Transverse colon (tissue), 4 donors: ENCODE measurements around the gene TPGS1. TPM values are rescaled to one million over a fixed set of nuclear protein-coding genes. Genes with fewer than 3 reads are reported as not detected.

Source experiments
- DNase-seq: peaks from one replicate; pipeline ENCODE4 v3.0.0-alpha.2; 2019
- H3K27ac ChIP-seq, 4 donors: fragments of 200-600 bp; sonication (generic); 2 replicates each; pipeline ENCODE4 v1.5.1; 2016 to 2018; ENCODE audit warnings: inconsistent platforms in 4 of 4
- H3K27me3 ChIP-seq: fragments of 200-600 bp; sonication (generic); 2 replicates; pipeline ENCODE4 v1.5.1; 2017; ENCODE audit warnings: inconsistent platforms
- H3K36me3 ChIP-seq, 4 donors: fragments of 200-600 bp; sonication (generic); 2 replicates each; pipeline ENCODE4 v1.5.1; 2017 to 2019; ENCODE audit warnings: inconsistent platforms in 4 of 4
- H3K4me1 ChIP-seq, 4 donors: fragments of 200-600 bp; sonication (generic); 2 replicates each; pipeline ENCODE4 v1.5.1; 2017 to 2020; ENCODE audit warnings: inconsistent platforms in 4 of 4
- H3K4me3 ChIP-seq, 4 donors: fragments of 200-600 bp; sonication (generic); 1 replicate in 1 of 4; 2 replicates in 3 of 4; pipeline versions ENCODE4 v1.5.1 to v1.6.1; 2017 to 2019; ENCODE audit warnings: inconsistent platforms in 4 of 4
- H3K9me3 ChIP-seq, 2 donors: fragments of 200-600 bp; sonication (generic); 2 replicates each; pipeline ENCODE4 v1.5.1; 2017 to 2019; ENCODE audit warnings: inconsistent platforms in 2 of 2
- EP300 ChIP-seq: sonication (generic); formaldehyde crosslinking; IDR thresholded peaks from one replicate; pipeline ENCODE4 v1.6.1; 2017; ENCODE audit warnings: antibody characterized with exemption, low read depth
- POLR2A ChIP-seq: fragments of 450-650 bp; IDR thresholded peaks from one replicate; pipeline ENCODE4 v1.6.1; 2016; ENCODE audit warnings: antibody characterized with exemption, mild to moderate bottlenecking, moderate library complexity
- POLR2AphosphoS5 ChIP-seq, 3 donors: sonication (generic); formaldehyde crosslinking; IDR thresholded peaks; one replicate each; pipeline ENCODE4 v1.6.1; 2016; ENCODE audit warnings: antibody characterized with exemption in 3 of 3
- WGBS, 2 donors: methylation state at CpG; one replicate each; pipeline ENCODE4 v1.1.5; 2018; ENCODE audit warnings: low coverage in 1 of 2; 5-methylcytosine and 5-hydroxymethylcytosine counted together
- in situ Hi-C, 4 donors: fragments of 200-750 bp; cut with MboI; loops; one replicate each; pipeline versions ENCODE4 v1.15.0 to v1.15.1; 2017; ENCODE audit warnings: low sequenced_read_pairs in 3 of 4, low pct_ligation_motif_present in 1 of 4, low pct_unique_long_range_greater_than_20kb in 1 of 4
- intact Hi-C: fragments of 100-400 bp; cut with DNase I; formaldehyde crosslinking; loops from one replicate; pipeline ENCODE4 v1.15.1; 2023; ENCODE audit warnings: low total_unique reads
- total RNA-seq, 4 donors: library from RNA; depleted of rRNA; stranded (reverse); fragments of >200 nt; gene quantifications; one replicate each; pipeline ENCODE4 v1.1.0, GENCODE V29; 2016
- TF ChIP-seq, protein P1 (sequence below), 5 experiments: fragments of 200-600 bp in 3 of 5; fragments of 450-650 bp in 2 of 5; sonication (generic) in 3 of 5; IDR thresholded peaks; 1 replicate in 2 of 5; 2 replicates in 3 of 5; pipeline ENCODE4 v1.5.1; 2016 to 2017; ENCODE audit warnings: antibody characterized with exemption in 5 of 5, inconsistent platforms in 3 of 5, mild to moderate bottlenecking in 2 of 5, moderate library complexity in 1 of 5

The TPGS1 gene
- total RNA-seq, 4 donors from 2014 or later = 18.0 to 103 (median 43.8) TPM

DNA sequence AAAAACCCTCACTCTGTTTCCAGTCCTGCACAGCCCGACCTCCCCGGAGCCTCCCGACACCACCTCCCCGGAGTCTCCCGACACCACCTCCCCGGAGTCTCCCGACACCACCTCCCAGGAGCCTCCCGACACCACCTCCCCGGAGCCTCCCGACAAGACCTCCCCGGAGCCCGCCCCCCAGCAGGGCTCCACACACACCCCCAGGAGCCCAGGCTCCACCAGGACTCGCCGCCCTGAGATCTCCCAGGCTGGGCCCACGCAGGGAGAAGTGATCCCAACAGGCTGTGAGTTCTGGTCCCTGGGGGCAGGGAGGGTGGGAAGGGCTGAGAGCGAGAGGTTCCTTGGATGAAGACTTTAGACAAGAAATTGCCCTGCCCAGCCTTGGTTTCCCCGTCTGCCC lies 5.7 kb upstream of the TPGS1 start:
- Histone ChIP-seq H3K9me3 (no peaks in the 10 kb centered on the region), H3K4me3 (no peak overlapping the region), H3K4me1 (peaks cover 5 to 18% (median 15%) of the 10 kb centered on the region in 4 donors), H3K27me3 (peaks cover 30% of the 10 kb centered on the region), H3K36me3 (no peaks in the 10 kb centered on the region), H3K27ac (no peak overlapping the region)
- in situ Hi-C loops (no loop called here), intact Hi-C loops (no loop called here)
- TF ChIP-seq, protein P1, sequence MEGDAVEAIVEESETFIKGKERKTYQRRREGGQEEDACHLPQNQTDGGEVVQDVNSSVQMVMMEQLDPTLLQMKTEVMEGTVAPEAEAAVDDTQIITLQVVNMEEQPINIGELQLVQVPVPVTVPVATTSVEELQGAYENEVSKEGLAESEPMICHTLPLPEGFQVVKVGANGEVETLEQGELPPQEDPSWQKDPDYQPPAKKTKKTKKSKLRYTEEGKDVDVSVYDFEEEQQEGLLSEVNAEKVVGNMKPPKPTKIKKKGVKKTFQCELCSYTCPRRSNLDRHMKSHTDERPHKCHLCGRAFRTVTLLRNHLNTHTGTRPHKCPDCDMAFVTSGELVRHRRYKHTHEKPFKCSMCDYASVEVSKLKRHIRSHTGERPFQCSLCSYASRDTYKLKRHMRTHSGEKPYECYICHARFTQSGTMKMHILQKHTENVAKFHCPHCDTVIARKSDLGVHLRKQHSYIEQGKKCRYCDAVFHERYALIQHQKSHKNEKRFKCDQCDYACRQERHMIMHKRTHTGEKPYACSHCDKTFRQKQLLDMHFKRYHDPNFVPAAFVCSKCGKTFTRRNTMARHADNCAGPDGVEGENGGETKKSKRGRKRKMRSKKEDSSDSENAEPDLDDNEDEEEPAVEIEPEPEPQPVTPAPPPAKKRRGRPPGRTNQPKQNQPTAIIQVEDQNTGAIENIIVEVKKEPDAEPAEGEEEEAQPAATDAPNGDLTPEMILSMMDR (IDR thresholded peaks at IDR 0.05) = no peak
- TF ChIP-seq EP300 (no peak), POLR2A (no peak), POLR2AphosphoS5 (IDR thresholded peaks at IDR 0.05) (no peak)
- 78 to 88% methylated on average over 4 to 17 of the region's 17 CpGs for WGBS, 2 donors
- no peak for DNase-seq

DNA sequence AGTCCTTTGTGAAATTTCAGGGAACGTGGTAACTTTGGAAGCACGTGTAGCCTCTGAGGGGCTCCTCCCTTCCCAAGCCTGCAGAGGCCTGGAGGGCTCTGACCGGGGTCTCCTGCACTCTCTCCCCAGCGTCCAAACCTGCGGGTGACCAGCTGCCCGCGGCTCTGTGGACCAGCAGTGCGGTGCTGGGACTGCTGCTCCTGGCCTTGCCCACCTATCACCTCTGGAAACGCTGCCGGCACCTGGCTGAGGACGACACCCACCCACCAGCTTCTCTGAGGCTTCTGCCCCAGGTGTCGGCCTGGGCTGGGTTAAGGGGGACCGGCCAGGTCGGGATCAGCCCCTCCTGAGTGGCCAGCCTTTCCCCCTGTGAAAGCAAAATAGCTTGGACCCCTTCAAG lies 2.7 kb upstream of the TPGS1 start:
- Histone ChIP-seq H3K36me3 (no peaks in the 10 kb centered on the region), H3K27ac (no peak overlapping the region), H3K9me3 (no peaks in the 10 kb centered on the region), H3K27me3 (peaks cover 6% of the 10 kb centered on the region), H3K4me3 (no peak overlapping the region), H3K4me1 (peaks cover 16 to 19% (median 18%) of the 10 kb centered on the region in 4 donors)
- intact Hi-C loops = no loop called here
- in situ Hi-C loops = no loop called here
- DNase-seq = no peak
- TF ChIP-seq EP300 = no peak
- no peak for TF ChIP-seq POLR2A
- TF ChIP-seq POLR2AphosphoS5 (IDR thresholded peaks at IDR 0.05) = no peak
- TF ChIP-seq, protein P1 (IDR thresholded peaks at IDR 0.05) = no peak
- 92% methylated on average over 14 of the region's 14 CpGs; no CpG with 5 or more reads in 1 of the 2 donors for WGBS, 2 donors

DNA sequence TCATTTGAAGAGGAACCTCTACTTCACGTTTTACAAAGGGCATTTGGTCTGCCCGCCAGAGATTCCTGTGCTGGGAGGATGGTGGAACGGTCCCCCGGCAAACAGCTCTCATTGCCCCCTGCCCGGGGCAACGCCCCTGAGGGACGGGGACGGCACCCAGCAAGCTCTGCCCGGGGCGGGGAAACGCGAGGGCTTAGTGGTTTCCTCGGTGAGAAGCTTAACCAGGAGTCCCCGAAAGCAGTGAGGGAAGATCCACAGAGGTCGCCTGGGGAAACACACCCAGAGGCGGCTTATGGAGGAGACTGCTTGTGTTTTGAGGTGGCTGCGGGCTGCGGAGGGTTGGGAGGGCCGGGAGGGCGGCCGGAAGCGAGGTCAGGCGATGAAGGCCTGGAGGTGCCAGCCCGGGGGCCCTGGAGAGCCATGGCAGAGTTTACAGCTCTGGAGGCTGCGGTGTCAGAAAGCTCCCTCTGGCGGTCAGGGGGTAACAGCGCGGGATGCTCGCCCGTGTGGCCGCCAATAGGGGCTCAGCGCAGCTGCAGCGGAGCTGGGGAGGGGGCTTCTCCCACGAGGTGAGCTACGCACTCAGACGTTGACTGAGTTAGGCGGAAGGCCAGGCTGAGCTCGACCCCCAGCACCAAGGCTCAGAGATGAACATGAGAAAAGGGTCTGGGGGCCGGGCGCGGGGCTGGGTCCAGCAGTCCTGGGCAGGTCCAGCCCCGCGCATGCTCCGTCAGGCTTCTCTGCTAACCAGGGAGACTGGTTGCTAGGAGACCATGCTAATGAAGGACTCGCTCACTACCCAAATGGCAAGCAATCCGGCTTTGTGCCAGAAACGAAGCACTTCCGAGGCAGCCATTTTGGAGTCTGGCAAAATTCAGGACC lies 652 bp upstream of the TPGS1 start:
- peak; percentile 97 for DNase-seq
- WGBS, 2 donors = 5 to 6% methylated on average over 10 to 34 of the region's 48 CpGs
- Histone ChIP-seq H3K4me1 (peaks cover 18 to 34% (median 32%) of the 10 kb centered on the region in 4 donors), H3K36me3 (no peaks in the 10 kb centered on the region), H3K4me3 (peak overlapping the region; percentile 63 to 98 (median 81)), H3K9me3 (no peaks in the 10 kb centered on the region), H3K27me3 (no peaks in the 10 kb centered on the region), H3K27ac (peak overlapping the region; percentile 89 to 97 (median 92))
- intact Hi-C loops (no loop called here), in situ Hi-C loops (no loop called here)
- peak in 1 of 3 donors; percentile 64 for TF ChIP-seq POLR2AphosphoS5 (IDR thresholded peaks at IDR 0.05)
- no peak for TF ChIP-seq POLR2A
- TF ChIP-seq EP300 = no peak
- TF ChIP-seq, protein P1 (IDR thresholded peaks at IDR 0.05) = peak; percentile 94 to 100 (median 97)

DNA sequence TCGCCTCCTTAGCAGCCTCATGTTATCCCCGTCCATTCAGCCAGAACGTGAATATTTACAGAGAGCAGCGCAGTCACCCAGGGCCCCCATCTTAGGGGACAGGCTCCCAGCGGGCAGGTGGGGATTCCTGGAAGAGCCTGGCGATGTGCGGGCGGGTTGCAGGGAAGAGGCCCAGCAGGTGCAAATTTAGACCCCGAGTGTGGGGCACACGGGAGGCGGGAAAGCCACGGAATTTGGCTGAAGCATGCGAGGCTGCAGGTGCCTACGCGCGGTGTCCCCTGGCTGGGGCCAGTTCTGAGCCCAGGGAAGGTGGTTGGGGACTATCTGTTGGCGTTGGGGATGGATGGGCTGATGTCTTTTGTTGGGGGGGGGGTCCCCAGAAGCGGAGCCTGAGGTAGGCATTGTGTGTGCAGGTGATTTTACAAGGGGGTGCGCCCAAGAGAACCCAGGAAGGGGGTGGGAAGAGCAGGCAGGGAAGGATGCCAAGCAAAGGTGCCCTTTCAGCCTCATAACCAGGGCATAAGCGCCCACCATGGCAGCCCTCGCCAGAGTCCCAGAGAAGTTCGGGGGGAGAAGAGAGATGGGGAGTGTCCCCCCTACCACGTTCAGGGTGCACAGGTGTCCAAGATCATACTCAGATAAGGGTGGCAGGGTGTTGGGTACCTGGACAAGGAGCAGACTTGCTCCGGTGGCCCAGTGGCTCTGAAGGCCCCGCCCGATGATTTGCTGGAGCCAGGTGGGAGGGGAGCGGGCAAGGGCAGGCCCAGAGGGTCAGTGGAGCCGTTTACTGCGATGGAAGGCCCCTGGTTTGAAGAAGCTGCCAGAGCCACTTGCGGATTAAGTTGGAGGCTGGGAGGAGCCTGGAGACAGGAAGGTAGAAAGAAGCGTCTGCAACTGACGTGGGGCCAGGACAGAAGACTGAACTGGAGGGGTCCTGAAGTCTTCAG lies 1.2 kb downstream of the TPGS1 start:
- Histone ChIP-seq H3K36me3 (no peaks in the 10 kb centered on the region), H3K4me1 (peaks cover 18 to 44% (median 36%) of the 10 kb centered on the region in 4 donors), H3K27ac (peak overlapping the region in 2 of 4 donors; percentile 89 to 92), H3K27me3 (no peaks in the 10 kb centered on the region), H3K4me3 (peak overlapping the region; percentile 66 to 98 (median 90)), H3K9me3 (no peaks in the 10 kb centered on the region)
- no peak for TF ChIP-seq EP300
- TF ChIP-seq POLR2AphosphoS5 (IDR thresholded peaks at IDR 0.05) = no peak
- no peak for TF ChIP-seq POLR2A
- TF ChIP-seq, protein P1 (IDR thresholded peaks at IDR 0.05) = no peak
- intact Hi-C loops = no loop called here
- no peak for DNase-seq
- 53 to 80% methylated on average over 2 to 32 of the region's 32 CpGs for WGBS, 2 donors
- in situ Hi-C loops = no loop called here
